HCT116 (cell line): ENCODE measurements around the gene RAB3GAP2. TPM values are rescaled to one million over a fixed set of nuclear protein-coding genes. Genes with fewer than 3 reads are reported as not detected.

ENCODE experiments used
- ATAC-seq: fragments of 200-7000 bp; cut with Tn5 transposase; 2 replicates; pipeline ENCODE4 v1.9.1; 2020; ENCODE audit warnings: mild to moderate bottlenecking, moderate library complexity
- BruUV-seq: library from RNA; stranded (reverse); fragments of 400-500 nt; replicated peaks from 2 replicates; lab custom pipeline; 2021; lab: Mats Ljungman, UMichigan
- CTCF ChIA-PET: fragments of 300-600 bp; sonication (Branson Sonifier 250); formaldehyde crosslinking; loops from one replicate; lab custom pipeline; 2021; ENCODE audit warnings: antibody characterized with exemption; lab: Charles Lee
- POLR2A ChIA-PET: fragments of 300-600, 350-600 bp; sonication (Branson Sonifier 250); formaldehyde crosslinking; loops from one replicate; lab custom pipeline; 2021; ENCODE audit warnings: antibody characterized with exemption; lab: Charles Lee
- RAD21 ChIA-PET, 2 experiments: fragments of 300-600 bp; sonication (Branson Sonifier 250); formaldehyde crosslinking; loops; one replicate each; lab custom pipeline; 2023; ENCODE audit warnings: low total read pairs in 2 of 2; ENCODE audit not compliant: uncharacterized antibody in 2 of 2, unreplicated experiment in 2 of 2, low non-redundant PET in 1 of 2; lab: Charles Lee
- DNase-seq: peaks from one replicate; pipeline ENCODE4 v3.0.0-alpha.2; 2010; ENCODE audit warnings: low read depth, low spot score
- H2AFZ ChIP-seq: fragments of 200-600 bp; shearing (Covaris generic), sonication (generic); 2 replicates; pipeline ENCODE4 v1.6.1; 2017; ENCODE audit warnings: low read depth, mixed run types, mixed read lengths, antibody characterized with exemption, low read length; ENCODE audit not compliant: poor library complexity, severe bottlenecking
- H3K27ac ChIP-seq: 2 replicates; pipeline ENCODE4 v1.5.1; 2012; ENCODE audit warnings: low read depth, low read length
- H3K27me3 ChIP-seq: fragments of 200-600 bp; sonication (generic); 2 replicates; pipeline ENCODE4 v1.6.1; 2016; ENCODE audit warnings: mixed run types, low read length, mixed read lengths; ENCODE audit not compliant: insufficient read depth
- H3K36me3 ChIP-seq, 2 experiments: fragments of 200-500 bp in 1 of 2; fragments of 200-600 bp in 1 of 2; sonication (Bioruptor generic) in 1 of 2; sonication (generic) in 1 of 2; 2 replicates each; pipeline versions ENCODE4 v1.5.1 to v1.6.1; 2014 to 2016; ENCODE audit warnings: low read length in 2 of 2, inconsistent platforms in 1 of 2, mixed read lengths in 1 of 2, mixed run types in 1 of 2; ENCODE audit not compliant: insufficient read depth in 2 of 2, control insufficient read depth in 1 of 2
- H3K4me1 ChIP-seq, 2 experiments: fragments of 200-600 bp in 1 of 2; sonication (generic) in 1 of 2; 2 replicates each; pipeline versions ENCODE4 v1.5.1 to v1.6.1; 2012 to 2017; ENCODE audit warnings: low read length in 2 of 2, inconsistent platforms in 1 of 2, mild to moderate bottlenecking in 1 of 2, mixed read lengths in 1 of 2, mixed run types in 1 of 2, moderate library complexity in 1 of 2; ENCODE audit not compliant: insufficient read depth in 2 of 2, control insufficient read depth in 1 of 2
- H3K4me2 ChIP-seq: fragments of 200-600 bp; sonication (generic); 2 replicates; pipeline ENCODE4 v1.6.1; 2017; ENCODE audit warnings: mixed run types, low read length, mixed read lengths
- H3K4me3 ChIP-seq, 2 experiments: fragments of 200-600 bp in 1 of 2; sonication (generic) in 1 of 2; replicated peaks in 1 of 2; 2 replicates each; pipeline ENCODE4 v1.5.1; 2011 to 2016; ENCODE audit warnings: low read length in 2 of 2, control low read depth in 1 of 2, low read depth in 1 of 2, mild to moderate bottlenecking in 1 of 2, mixed read lengths in 1 of 2, mixed run types in 1 of 2
- H3K79me2 ChIP-seq: fragments of 200-600 bp; sonication (generic); 2 replicates; pipeline ENCODE4 v1.6.1; 2017; ENCODE audit warnings: mild to moderate bottlenecking, mixed run types, low read length, moderate library complexity, mixed read lengths; ENCODE audit not compliant: insufficient read depth
- H3K9ac ChIP-seq: fragments of 200-600 bp; sonication (generic); 2 replicates; pipeline ENCODE4 v1.6.1; 2016; ENCODE audit warnings: low read length, mixed read lengths
- H3K9me2 ChIP-seq: fragments of 200-600 bp; sonication (generic), shearing (Covaris generic); 2 replicates; pipeline ENCODE4 v1.6.1; 2017; ENCODE audit warnings: mixed run types, mild to moderate bottlenecking, moderate library complexity; ENCODE audit not compliant: insufficient read depth
- H3K9me3 ChIP-seq, 2 experiments: fragments of 200-500 bp in 1 of 2; fragments of 200-600 bp in 1 of 2; sonication (Bioruptor generic) in 1 of 2; sonication (generic) in 1 of 2; 2 replicates each; pipeline ENCODE4 v1.6.1; 2014 to 2017; ENCODE audit warnings: low read length in 2 of 2, mixed read lengths in 2 of 2, inconsistent platforms in 1 of 2, low read depth in 1 of 2, mild to moderate bottlenecking in 1 of 2, mixed run types in 1 of 2, moderate library complexity in 1 of 2; ENCODE audit not compliant: control insufficient read depth in 1 of 2, insufficient read depth in 1 of 2
- H4K20me1 ChIP-seq: fragments of 200-600 bp; sonication (generic), shearing (Covaris generic); 2 replicates; pipeline ENCODE4 v1.6.1; 2017; ENCODE audit warnings: mixed run types, mild to moderate bottlenecking, moderate library complexity; ENCODE audit not compliant: insufficient read depth
- CBX3 ChIP-seq: IDR thresholded peaks from 2 replicates; pipeline ENCODE4 v1.6.1; 2012; ENCODE audit warnings: low read depth
- CEBPB ChIP-seq: IDR thresholded peaks from 2 replicates; pipeline ENCODE4 v1.6.1; 2012; ENCODE audit warnings: low read depth
- EGR1 ChIP-seq: IDR thresholded peaks from 2 replicates; pipeline ENCODE4 v1.6.1; 2012; ENCODE audit warnings: low read depth
- ELF1 ChIP-seq: IDR thresholded peaks from 2 replicates; pipeline ENCODE4 v1.6.1; 2012; ENCODE audit warnings: low read depth, borderline replicate concordance
- EZH2 ChIP-seq: fragments of 200-600 bp; sonication (generic); IDR thresholded peaks from 2 replicates; pipeline ENCODE4 v1.6.1; 2017; ENCODE audit warnings: antibody characterized with exemption, mixed run types
- EZH2phosphoT487 ChIP-seq: fragments of 200-600 bp; IDR thresholded peaks from 2 replicates; pipeline ENCODE4 v1.6.1; 2018; ENCODE audit warnings: antibody characterized with exemption, borderline replicate concordance
- FOSL1 ChIP-seq: IDR thresholded peaks from 2 replicates; pipeline ENCODE4 v1.6.1; 2012; ENCODE audit warnings: low read depth
- JUND ChIP-seq: IDR thresholded peaks from 2 replicates; pipeline ENCODE4 v1.6.1; 2012
- POLR2A ChIP-seq: IDR thresholded peaks from 2 replicates; pipeline ENCODE4 v1.7.0; 2011; ENCODE audit warnings: borderline replicate concordance; ENCODE audit not compliant: insufficient read depth, insufficient read length; ENCODE audit errors: extremely low read depth
- SIN3A ChIP-seq: IDR thresholded peaks from 2 replicates; pipeline ENCODE4 v1.6.1; 2012; ENCODE audit warnings: low read depth
- SP1 ChIP-seq: IDR thresholded peaks from 2 replicates; pipeline ENCODE4 v1.6.1; 2012; ENCODE audit warnings: low read depth
- SRF ChIP-seq: IDR thresholded peaks from 2 replicates; pipeline ENCODE4 v1.6.1; 2012; ENCODE audit warnings: low read depth
- TCF7L2 ChIP-seq: IDR thresholded peaks from 2 replicates; pipeline ENCODE4 v1.7.0; 2011; ENCODE audit warnings: borderline replicate concordance, inconsistent platforms; ENCODE audit not compliant: insufficient read depth, insufficient read length; ENCODE audit errors: extremely low read depth
- YY1 ChIP-seq: IDR thresholded peaks from 2 replicates; pipeline ENCODE4 v1.6.1; 2011; ENCODE audit warnings: low read length, low read depth, moderate library complexity, mild to moderate bottlenecking; ENCODE audit not compliant: insufficient replicate concordance; ENCODE audit errors: extremely low read depth
- ZFX ChIP-seq: fragments of 450-650 bp; IDR thresholded peaks from 2 replicates; pipeline ENCODE4 v1.6.1; 2017
- ZNF274 ChIP-seq: fragments of 200-500 bp; sonication (Bioruptor generic); IDR thresholded peaks from 2 replicates; pipeline ENCODE4 v1.6.1; 2014; ENCODE audit warnings: mild to moderate bottlenecking, low read depth, low read length, inconsistent platforms
- intact Hi-C: fragments of 100-400 bp; cut with micrococcal nuclease; formaldehyde crosslinking; loops from 2 replicates; pipeline ENCODE4 v1.10.0; 2022
- total RNA-seq: library from RNA; stranded (reverse); gene quantifications from one replicate; pipeline ENCODE4 v1.2.1, GENCODE V29; 2021; ENCODE audit not compliant: unreplicated experiment
- TF ChIP-seq, protein P1 (sequence below): IDR thresholded peaks from 2 replicates; pipeline ENCODE4 v1.6.1; 2012; ENCODE audit warnings: low read depth
- TF ChIP-seq, protein P2 (sequence below), 3 experiments: fragments of 200-600 bp in 1 of 3; sonication (generic) in 1 of 3; IDR thresholded peaks in 2 of 3; conservative IDR thresholded peaks in 1 of 3; 2 replicates each; pipeline ENCODE4 v1.5.1; 2012 to 2017; ENCODE audit warnings: low read depth in 2 of 3, low read length in 2 of 3, antibody characterized with exemption in 1 of 3, borderline replicate concordance in 1 of 3, control low read depth in 1 of 3, mild to moderate bottlenecking in 1 of 3, mixed read lengths in 1 of 3, mixed run types in 1 of 3, moderate library complexity in 1 of 3; ENCODE audit not compliant: insufficient read depth in 1 of 3
- TF ChIP-seq, protein P3 (sequence below): IDR thresholded peaks from 2 replicates; pipeline ENCODE4 v1.6.1; 2012
- TF ChIP-seq, protein P4 (sequence below): IDR thresholded peaks from 2 replicates; pipeline ENCODE4 v1.6.1; 2011; ENCODE audit warnings: mild to moderate bottlenecking, low read length, moderate library complexity; ENCODE audit not compliant: insufficient replicate concordance; ENCODE audit errors: extremely low read depth

The RAB3GAP2 gene
- total RNA-seq, 1 experiment from 2014 or later, result 32.5 TPM

DNA sequence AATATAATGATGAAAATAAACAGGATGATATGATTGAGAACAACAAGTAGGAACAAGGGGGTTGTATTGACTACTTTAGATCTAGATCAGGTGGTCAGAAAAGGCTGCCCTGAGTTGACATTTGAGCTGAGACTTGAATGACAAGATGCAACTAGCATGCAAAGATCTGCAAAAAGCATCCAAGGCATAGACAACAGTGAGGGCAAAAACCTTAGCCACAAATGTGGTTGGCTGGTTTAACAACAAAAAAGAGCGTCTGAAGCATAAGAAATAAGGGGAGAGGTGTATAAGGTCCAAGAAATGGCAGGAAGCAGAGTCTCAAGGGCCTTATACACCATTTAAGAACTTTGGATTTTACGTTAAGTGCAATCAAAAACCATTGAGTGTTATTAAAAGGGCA, 3.2 kb downstream of the RAB3GAP2 start:
- intact Hi-C loops, result no loop called here
- CTCF ChIA-PET, result no interaction called here
- DNase-seq (no peak), ATAC-seq (no peak)
- POLR2A ChIA-PET, result no interaction called here
- no peak overlapping the region for H3K27ac ChIP-seq
- H3K9ac ChIP-seq, result no peak overlapping the region
- no TSS peak for BruUV-seq
- peaks cover 5 to 19% of the 10 kb centered on the region in 2 experiments; a peak in 3 of 4 replicates for H3K36me3 ChIP-seq
- no peaks in the 10 kb centered on the region for H4K20me1 ChIP-seq
- no peak overlapping the region for H3K4me2 ChIP-seq
- peaks cover 4 to 17% of the 10 kb centered on the region in 2 experiments; a peak in 3 of 4 replicates for H3K4me1 ChIP-seq
- no peak overlapping the region for H3K4me3 ChIP-seq
- RAD21 ChIA-PET, result no interaction called here
- H3K79me2 ChIP-seq, result peaks cover 76% of the 10 kb centered on the region
- no peaks in the 10 kb centered on the region for H3K9me3 ChIP-seq
- H3K9me2 ChIP-seq, result no peaks in the 10 kb centered on the region
- H3K27me3 ChIP-seq, result no peaks in the 10 kb centered on the region
- H2AFZ ChIP-seq, result no peak overlapping the region
- no peak for TF ChIP-seq FOSL1
- no peak for TF ChIP-seq CBX3
- no peak for TF ChIP-seq SIN3A
- TF ChIP-seq EZH2phosphoT487, result no peak
- TF ChIP-seq TCF7L2, result no peak
- TF ChIP-seq POLR2A, result no peak
- no peak for TF ChIP-seq SRF
- no peak for TF ChIP-seq SP1
- TF ChIP-seq, protein P1, sequence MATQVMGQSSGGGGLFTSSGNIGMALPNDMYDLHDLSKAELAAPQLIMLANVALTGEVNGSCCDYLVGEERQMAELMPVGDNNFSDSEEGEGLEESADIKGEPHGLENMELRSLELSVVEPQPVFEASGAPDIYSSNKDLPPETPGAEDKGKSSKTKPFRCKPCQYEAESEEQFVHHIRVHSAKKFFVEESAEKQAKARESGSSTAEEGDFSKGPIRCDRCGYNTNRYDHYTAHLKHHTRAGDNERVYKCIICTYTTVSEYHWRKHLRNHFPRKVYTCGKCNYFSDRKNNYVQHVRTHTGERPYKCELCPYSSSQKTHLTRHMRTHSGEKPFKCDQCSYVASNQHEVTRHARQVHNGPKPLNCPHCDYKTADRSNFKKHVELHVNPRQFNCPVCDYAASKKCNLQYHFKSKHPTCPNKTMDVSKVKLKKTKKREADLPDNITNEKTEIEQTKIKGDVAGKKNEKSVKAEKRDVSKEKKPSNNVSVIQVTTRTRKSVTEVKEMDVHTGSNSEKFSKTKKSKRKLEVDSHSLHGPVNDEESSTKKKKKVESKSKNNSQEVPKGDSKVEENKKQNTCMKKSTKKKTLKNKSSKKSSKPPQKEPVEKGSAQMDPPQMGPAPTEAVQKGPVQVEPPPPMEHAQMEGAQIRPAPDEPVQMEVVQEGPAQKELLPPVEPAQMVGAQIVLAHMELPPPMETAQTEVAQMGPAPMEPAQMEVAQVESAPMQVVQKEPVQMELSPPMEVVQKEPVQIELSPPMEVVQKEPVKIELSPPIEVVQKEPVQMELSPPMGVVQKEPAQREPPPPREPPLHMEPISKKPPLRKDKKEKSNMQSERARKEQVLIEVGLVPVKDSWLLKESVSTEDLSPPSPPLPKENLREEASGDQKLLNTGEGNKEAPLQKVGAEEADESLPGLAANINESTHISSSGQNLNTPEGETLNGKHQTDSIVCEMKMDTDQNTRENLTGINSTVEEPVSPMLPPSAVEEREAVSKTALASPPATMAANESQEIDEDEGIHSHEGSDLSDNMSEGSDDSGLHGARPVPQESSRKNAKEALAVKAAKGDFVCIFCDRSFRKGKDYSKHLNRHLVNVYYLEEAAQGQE, result no peak
- no peak for TF ChIP-seq YY1
- no peak for TF ChIP-seq ZFX
- TF ChIP-seq, protein P2, sequence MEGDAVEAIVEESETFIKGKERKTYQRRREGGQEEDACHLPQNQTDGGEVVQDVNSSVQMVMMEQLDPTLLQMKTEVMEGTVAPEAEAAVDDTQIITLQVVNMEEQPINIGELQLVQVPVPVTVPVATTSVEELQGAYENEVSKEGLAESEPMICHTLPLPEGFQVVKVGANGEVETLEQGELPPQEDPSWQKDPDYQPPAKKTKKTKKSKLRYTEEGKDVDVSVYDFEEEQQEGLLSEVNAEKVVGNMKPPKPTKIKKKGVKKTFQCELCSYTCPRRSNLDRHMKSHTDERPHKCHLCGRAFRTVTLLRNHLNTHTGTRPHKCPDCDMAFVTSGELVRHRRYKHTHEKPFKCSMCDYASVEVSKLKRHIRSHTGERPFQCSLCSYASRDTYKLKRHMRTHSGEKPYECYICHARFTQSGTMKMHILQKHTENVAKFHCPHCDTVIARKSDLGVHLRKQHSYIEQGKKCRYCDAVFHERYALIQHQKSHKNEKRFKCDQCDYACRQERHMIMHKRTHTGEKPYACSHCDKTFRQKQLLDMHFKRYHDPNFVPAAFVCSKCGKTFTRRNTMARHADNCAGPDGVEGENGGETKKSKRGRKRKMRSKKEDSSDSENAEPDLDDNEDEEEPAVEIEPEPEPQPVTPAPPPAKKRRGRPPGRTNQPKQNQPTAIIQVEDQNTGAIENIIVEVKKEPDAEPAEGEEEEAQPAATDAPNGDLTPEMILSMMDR (IDR thresholded peaks at IDR 0.05 in 2 of 3, conservative IDR thresholded peaks at IDR 0.05 in 1 of 3; ENCODE audit: borderline replicate concordance in 1 of 3, insufficient read depth in 1 of 3, low read depth in 2 of 3, low read length in 2 of 3), result no peak
- no peak for TF ChIP-seq ELF1
- TF ChIP-seq CEBPB, result no peak
- no peak for TF ChIP-seq EGR1
- TF ChIP-seq, protein P3, sequence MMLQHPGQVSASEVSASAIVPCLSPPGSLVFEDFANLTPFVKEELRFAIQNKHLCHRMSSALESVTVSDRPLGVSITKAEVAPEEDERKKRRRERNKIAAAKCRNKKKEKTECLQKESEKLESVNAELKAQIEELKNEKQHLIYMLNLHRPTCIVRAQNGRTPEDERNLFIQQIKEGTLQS, result no peak
- no peak for TF ChIP-seq EZH2
- TF ChIP-seq, protein P4, sequence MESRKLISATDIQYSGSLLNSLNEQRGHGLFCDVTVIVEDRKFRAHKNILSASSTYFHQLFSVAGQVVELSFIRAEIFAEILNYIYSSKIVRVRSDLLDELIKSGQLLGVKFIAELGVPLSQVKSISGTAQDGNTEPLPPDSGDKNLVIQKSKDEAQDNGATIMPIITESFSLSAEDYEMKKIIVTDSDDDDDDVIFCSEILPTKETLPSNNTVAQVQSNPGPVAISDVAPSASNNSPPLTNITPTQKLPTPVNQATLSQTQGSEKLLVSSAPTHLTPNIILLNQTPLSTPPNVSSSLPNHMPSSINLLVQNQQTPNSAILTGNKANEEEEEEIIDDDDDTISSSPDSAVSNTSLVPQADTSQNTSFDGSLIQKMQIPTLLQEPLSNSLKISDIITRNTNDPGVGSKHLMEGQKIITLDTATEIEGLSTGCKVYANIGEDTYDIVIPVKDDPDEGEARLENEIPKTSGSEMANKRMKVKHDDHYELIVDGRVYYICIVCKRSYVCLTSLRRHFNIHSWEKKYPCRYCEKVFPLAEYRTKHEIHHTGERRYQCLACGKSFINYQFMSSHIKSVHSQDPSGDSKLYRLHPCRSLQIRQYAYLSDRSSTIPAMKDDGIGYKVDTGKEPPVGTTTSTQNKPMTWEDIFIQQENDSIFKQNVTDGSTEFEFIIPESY, result no peak
- TF ChIP-seq JUND, result no peak
- TF ChIP-seq ZNF274, result no peak
